ENCODE measurements around the gene SLIT3.

Gene SLIT3

DNA sequence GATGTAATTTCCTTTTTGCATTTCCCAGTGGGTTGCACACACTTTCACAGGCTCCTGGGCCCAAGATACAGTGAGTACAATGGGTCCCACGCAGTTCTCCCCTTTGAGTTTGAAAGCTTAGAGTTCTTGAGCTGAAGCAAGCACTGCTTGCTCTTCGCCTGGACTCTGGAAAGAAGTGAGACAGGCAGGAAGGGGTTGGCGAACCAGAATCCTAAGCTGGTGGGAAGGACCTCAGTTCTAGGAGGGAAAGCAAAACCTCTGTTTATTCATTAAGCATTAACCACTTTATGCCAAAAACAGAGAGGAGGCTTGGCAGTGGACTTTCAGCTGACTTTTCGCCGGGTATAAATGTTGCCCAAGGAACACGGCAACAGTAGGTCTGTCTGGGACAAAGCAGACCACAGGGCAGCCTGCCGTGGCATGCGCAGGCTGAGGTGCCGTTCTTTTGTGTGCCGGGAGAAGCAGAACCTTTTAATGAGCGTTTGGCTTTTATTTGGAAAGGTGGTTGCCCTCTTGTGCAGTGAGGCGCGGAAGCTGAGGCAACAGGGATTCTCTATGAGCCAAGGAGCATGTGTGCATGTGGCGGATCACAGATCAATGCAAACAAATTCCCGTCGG lies 481.8 kb downstream of the SLIT3 start:
- H3K9ac ChIP-seq (ENCODE audit: low read length): no peak overlapping the region
- no peak overlapping the region for H3K27ac ChIP-seq (ENCODE audit: low read length)
- no peak overlapping the region for H3K4me3 ChIP-seq (ENCODE audit: low read length)
- H3K4me1 ChIP-seq (ENCODE audit: control insufficient read depth, low read depth, low read length): peaks cover 10% of the 10 kb centered on the region
- H3K36me3 ChIP-seq (ENCODE audit: control insufficient read depth, low read depth, low read length): no peaks in the 10 kb centered on the region
- H3K27me3 ChIP-seq (ENCODE audit: control insufficient read depth, insufficient read depth, low read length): no peaks in the 10 kb centered on the region
- no peaks in the 10 kb centered on the region for H3K9me3 ChIP-seq (ENCODE audit: control insufficient read depth, low read depth, low read length)

DNA sequence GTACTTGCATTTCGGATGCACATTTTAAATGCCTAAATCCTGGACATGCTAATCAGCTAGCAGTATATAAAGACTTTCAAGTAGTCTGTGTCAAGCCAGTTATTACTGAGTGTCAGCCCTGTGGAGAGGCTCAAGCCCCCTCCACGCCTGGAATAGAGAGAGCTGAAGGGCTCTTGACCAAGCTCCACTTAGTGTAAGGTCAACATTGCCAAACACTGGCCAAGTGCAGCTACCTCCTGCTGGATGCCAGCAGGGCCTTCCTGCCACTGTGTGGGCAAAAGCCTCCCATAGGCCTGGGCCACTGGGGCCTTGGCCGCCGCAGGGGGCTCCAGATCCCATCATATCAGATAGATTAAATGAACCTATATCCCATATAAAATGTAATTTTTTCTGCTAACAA lies 482.4 kb downstream of the SLIT3 start:
- H3K9me3 ChIP-seq (ENCODE audit: control insufficient read depth, low read depth, low read length): no peaks in the 10 kb centered on the region
- H3K4me3 ChIP-seq (ENCODE audit: low read length): no peak overlapping the region
- H3K27ac ChIP-seq (ENCODE audit: low read length): no peak overlapping the region
- peaks cover 10% of the 10 kb centered on the region for H3K4me1 ChIP-seq (ENCODE audit: control insufficient read depth, low read depth, low read length)
- H3K9ac ChIP-seq (ENCODE audit: low read length): no peak overlapping the region
- H3K36me3 ChIP-seq (ENCODE audit: control insufficient read depth, low read depth, low read length): no peaks in the 10 kb centered on the region
- no peaks in the 10 kb centered on the region for H3K27me3 ChIP-seq (ENCODE audit: control insufficient read depth, insufficient read depth, low read length)

DNA sequence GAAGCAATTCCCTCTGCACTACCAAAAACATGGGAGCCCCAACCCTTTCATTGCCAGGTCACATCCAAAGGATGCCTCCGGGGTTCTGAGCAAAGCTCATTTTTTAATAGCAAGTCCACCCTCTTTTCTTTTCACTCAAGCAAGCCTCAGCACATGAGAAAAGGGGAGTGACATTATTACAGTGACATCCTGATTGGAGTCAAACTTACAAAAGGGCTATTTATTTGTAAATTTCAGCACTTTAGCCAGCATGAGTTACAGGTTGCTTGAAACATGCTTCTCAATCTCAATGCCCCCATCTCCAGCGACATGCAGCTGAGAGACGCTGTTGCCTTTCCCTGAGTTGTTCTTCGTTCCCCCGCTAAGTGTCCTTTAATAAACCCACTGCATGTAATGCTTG lies 483.3 kb downstream of the SLIT3 start:
- H3K9me3 ChIP-seq (ENCODE audit: control insufficient read depth, low read depth, low read length): no peaks in the 10 kb centered on the region
- no peak overlapping the region for H3K27ac ChIP-seq (ENCODE audit: low read length)
- H3K27me3 ChIP-seq (ENCODE audit: control insufficient read depth, insufficient read depth, low read length): no peaks in the 10 kb centered on the region
- no peak overlapping the region for H3K9ac ChIP-seq (ENCODE audit: low read length)
- no peak overlapping the region for H3K4me3 ChIP-seq (ENCODE audit: low read length)
- no peaks in the 10 kb centered on the region for H3K36me3 ChIP-seq (ENCODE audit: control insufficient read depth, low read depth, low read length)
- peaks cover 10% of the 10 kb centered on the region for H3K4me1 ChIP-seq (ENCODE audit: control insufficient read depth, low read depth, low read length)

- Histone ChIP-seq H3K9ac (ENCODE audit: low read length) (no peak overlapping the region), H3K9me3 (ENCODE audit: control insufficient read depth, low read depth, low read length) (no peaks in the 10 kb centered on the region), H3K36me3 (ENCODE audit: control insufficient read depth, low read depth, low read length) (no peaks in the 10 kb centered on the region), H3K27me3 (ENCODE audit: control insufficient read depth, insufficient read depth, low read length) (no peaks in the 10 kb centered on the region), H3K4me3 (ENCODE audit: low read length) (no peak overlapping the region), H3K4me1 (ENCODE audit: control insufficient read depth, low read depth, low read length) (peaks cover 10% of the 10 kb centered on the region), H3K27ac (ENCODE audit: low read length) (no peak overlapping the region)
Measured at GRCh38 chr5:168816661-168817060, 484.3 kb downstream of the SLIT3 start.

- Histone ChIP-seq H3K4me3 (ENCODE audit: low read length) (no peak overlapping the region), H3K27ac (ENCODE audit: low read length) (no peak overlapping the region), H3K36me3 (ENCODE audit: control insufficient read depth, low read depth, low read length) (no peaks in the 10 kb centered on the region), H3K9me3 (ENCODE audit: control insufficient read depth, low read depth, low read length) (no peaks in the 10 kb centered on the region), H3K4me1 (ENCODE audit: control insufficient read depth, low read depth, low read length) (peaks cover 10% of the 10 kb centered on the region), H3K9ac (ENCODE audit: low read length) (no peak overlapping the region), H3K27me3 (ENCODE audit: control insufficient read depth, insufficient read depth, low read length) (no peaks in the 10 kb centered on the region)
Measured at GRCh38 chr5:168813184-168813968, 487.6 kb downstream of the SLIT3 start.

GRCh38 chr5:168810641-168811040 lies 490.3 kb downstream of the SLIT3 start:
- H3K4me3 ChIP-seq (ENCODE audit: low read length): no peak overlapping the region
- no peaks in the 10 kb centered on the region for H3K4me1 ChIP-seq (ENCODE audit: control insufficient read depth, low read depth, low read length)
- no peaks in the 10 kb centered on the region for H3K36me3 ChIP-seq (ENCODE audit: control insufficient read depth, low read depth, low read length)
- H3K27me3 ChIP-seq (ENCODE audit: control insufficient read depth, insufficient read depth, low read length): no peaks in the 10 kb centered on the region
- no peaks in the 10 kb centered on the region for H3K9me3 ChIP-seq (ENCODE audit: control insufficient read depth, low read depth, low read length)
- H3K27ac ChIP-seq (ENCODE audit: low read length): no peak overlapping the region
- no peak overlapping the region for H3K9ac ChIP-seq (ENCODE audit: low read length)

DNA sequence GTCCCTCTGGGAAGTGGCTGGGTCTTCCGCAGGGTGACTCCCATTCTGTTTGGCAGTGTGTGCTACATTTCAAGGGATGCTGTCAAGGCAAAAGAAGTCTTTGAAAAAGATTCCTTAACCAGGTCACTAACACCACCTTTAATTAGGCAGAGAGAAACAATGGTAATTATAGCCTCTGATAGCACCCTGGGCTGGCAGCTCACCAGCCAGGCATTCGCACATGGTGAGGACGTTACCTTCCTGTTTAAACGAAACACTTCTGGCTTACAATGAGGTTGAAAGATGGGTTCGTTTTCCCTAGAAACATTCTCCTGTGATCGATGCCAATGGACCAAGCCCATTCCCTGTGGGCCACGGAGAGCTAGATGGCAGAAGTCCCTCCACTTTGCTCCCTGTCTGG lies 491.7 kb downstream of the SLIT3 start:
- no peak overlapping the region for H3K9ac ChIP-seq (ENCODE audit: low read length)
- no peaks in the 10 kb centered on the region for H3K36me3 ChIP-seq (ENCODE audit: control insufficient read depth, low read depth, low read length)
- no peak overlapping the region for H3K27ac ChIP-seq (ENCODE audit: low read length)
- H3K9me3 ChIP-seq (ENCODE audit: control insufficient read depth, low read depth, low read length): no peaks in the 10 kb centered on the region
- H3K4me1 ChIP-seq (ENCODE audit: control insufficient read depth, low read depth, low read length): no peaks in the 10 kb centered on the region
- no peak overlapping the region for H3K4me3 ChIP-seq (ENCODE audit: low read length)
- H3K27me3 ChIP-seq (ENCODE audit: control insufficient read depth, insufficient read depth, low read length): no peaks in the 10 kb centered on the region

GRCh38 chr5:168808051-168808616 lies 492.8 kb downstream of the SLIT3 start:
- H3K27ac ChIP-seq (ENCODE audit: low read length): no peak overlapping the region
- H3K4me3 ChIP-seq (ENCODE audit: low read length): no peak overlapping the region
- H3K36me3 ChIP-seq (ENCODE audit: control insufficient read depth, low read depth, low read length): no peaks in the 10 kb centered on the region
- no peaks in the 10 kb centered on the region for H3K9me3 ChIP-seq (ENCODE audit: control insufficient read depth, low read depth, low read length)
- H3K9ac ChIP-seq (ENCODE audit: low read length): no peak overlapping the region
- no peaks in the 10 kb centered on the region for H3K4me1 ChIP-seq (ENCODE audit: control insufficient read depth, low read depth, low read length)
- H3K27me3 ChIP-seq (ENCODE audit: control insufficient read depth, insufficient read depth, low read length): no peaks in the 10 kb centered on the region

DNA sequence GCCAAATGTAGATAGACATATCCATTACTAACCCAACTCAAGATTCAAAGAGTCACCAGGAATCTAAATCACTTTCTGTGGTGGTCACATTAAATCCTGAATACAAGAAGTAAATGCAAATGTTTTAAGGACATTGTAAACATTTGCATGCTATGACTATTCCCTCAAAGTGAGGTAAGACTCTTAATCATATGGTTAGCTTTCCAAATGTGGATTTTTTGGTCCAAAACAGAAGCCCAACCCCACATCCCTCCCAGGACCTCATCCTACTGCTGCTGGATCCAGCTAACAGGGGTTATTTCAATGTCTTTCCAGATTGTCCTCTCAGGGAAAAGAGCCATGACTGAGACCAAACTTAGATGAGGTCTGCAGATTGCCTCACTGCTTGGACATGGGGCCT lies 493.7 kb downstream of the SLIT3 start:
- Histone ChIP-seq H3K4me1 (ENCODE audit: control insufficient read depth, low read depth, low read length) (no peaks in the 10 kb centered on the region), H3K9ac (ENCODE audit: low read length) (no peak overlapping the region), H3K27me3 (ENCODE audit: control insufficient read depth, insufficient read depth, low read length) (no peaks in the 10 kb centered on the region), H3K27ac (ENCODE audit: low read length) (no peak overlapping the region), H3K9me3 (ENCODE audit: control insufficient read depth, low read depth, low read length) (no peaks in the 10 kb centered on the region), H3K4me3 (ENCODE audit: low read length) (no peak overlapping the region), H3K36me3 (ENCODE audit: control insufficient read depth, low read depth, low read length) (no peaks in the 10 kb centered on the region)

DNA sequence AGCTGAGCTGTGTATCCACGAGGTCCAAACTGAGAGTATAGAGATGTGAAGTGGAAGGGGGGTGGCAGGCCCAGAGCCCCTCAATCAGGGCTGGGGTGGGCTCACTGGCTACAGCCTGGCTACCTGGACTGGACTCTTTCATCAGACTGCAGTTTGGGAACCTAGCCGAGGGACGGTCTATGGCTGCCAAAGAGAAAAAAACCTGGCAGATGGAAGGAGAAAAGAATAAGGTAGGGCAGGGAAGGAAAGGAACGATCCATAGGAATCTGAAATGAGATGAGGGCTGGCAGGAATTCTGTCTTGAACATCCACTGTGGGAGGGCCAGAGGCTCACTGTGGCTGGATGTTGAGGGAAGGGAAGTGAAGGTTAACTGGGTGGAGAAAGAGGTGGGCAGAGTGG lies 497.4 kb downstream of the SLIT3 start:
- Histone ChIP-seq H3K9me3 (ENCODE audit: control insufficient read depth, low read depth, low read length) (no peaks in the 10 kb centered on the region), H3K27ac (ENCODE audit: low read length) (no peak overlapping the region), H3K36me3 (ENCODE audit: control insufficient read depth, low read depth, low read length) (no peaks in the 10 kb centered on the region), H3K4me3 (ENCODE audit: low read length) (no peak overlapping the region), H3K27me3 (ENCODE audit: control insufficient read depth, insufficient read depth, low read length) (no peaks in the 10 kb centered on the region), H3K9ac (ENCODE audit: low read length) (no peak overlapping the region), H3K4me1 (ENCODE audit: control insufficient read depth, low read depth, low read length) (no peaks in the 10 kb centered on the region)

DNA sequence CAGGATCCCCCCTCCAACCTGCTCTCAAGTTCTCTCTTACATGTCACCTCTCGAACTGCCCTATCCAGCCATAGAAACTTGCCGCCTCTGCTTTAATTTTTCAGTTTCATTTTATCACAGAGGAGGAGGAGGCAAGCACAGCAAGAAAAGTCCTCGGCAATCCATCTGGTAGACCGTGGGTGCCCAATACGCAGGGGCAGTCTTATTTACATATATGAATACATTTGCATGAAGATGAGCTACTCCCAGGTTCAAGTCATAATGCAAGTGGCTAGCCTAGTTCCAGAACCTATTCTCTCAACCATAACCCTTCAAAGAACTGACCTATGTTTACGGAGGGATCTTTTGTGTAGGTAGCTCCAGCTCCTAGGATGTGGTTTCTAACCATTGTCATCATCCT lies 498.6 kb downstream of the SLIT3 start:
- Histone ChIP-seq H3K27me3 (ENCODE audit: control insufficient read depth, insufficient read depth, low read length) (no peaks in the 10 kb centered on the region), H3K4me1 (ENCODE audit: control insufficient read depth, low read depth, low read length) (no peaks in the 10 kb centered on the region), H3K4me3 (ENCODE audit: low read length) (no peak overlapping the region), H3K9me3 (ENCODE audit: control insufficient read depth, low read depth, low read length) (no peaks in the 10 kb centered on the region), H3K9ac (ENCODE audit: low read length) (no peak overlapping the region), H3K27ac (ENCODE audit: low read length) (no peak overlapping the region), H3K36me3 (ENCODE audit: control insufficient read depth, low read depth, low read length) (no peaks in the 10 kb centered on the region)

DNA sequence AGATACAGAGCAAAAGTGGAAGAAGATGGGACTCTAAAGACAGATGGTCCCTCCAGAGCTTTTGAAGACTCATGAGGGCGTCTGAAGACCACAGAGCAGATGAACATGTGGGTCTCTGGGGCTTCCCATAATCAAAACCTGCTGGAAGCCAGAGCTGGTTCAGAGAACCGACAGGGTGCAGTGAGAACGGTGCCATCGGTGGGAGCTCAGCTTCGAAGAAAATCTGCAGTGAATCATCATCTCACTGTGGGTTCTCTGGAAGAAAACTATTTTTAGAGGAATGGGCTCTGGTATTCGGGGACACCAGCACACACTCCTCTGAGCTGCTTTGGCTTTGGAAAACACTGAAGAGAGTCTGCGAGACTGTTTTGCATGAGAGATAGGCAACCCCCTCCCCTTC lies 499.4 kb downstream of the SLIT3 start:
- Histone ChIP-seq H3K4me1 (ENCODE audit: control insufficient read depth, low read depth, low read length) (no peaks in the 10 kb centered on the region), H3K27ac (ENCODE audit: low read length) (no peak overlapping the region), H3K4me3 (ENCODE audit: low read length) (no peak overlapping the region), H3K27me3 (ENCODE audit: control insufficient read depth, insufficient read depth, low read length) (no peaks in the 10 kb centered on the region), H3K36me3 (ENCODE audit: control insufficient read depth, low read depth, low read length) (no peaks in the 10 kb centered on the region), H3K9ac (ENCODE audit: low read length) (no peak overlapping the region), H3K9me3 (ENCODE audit: control insufficient read depth, low read depth, low read length) (no peaks in the 10 kb centered on the region)
